A673 (cell line): ENCODE results near the gene PCP4. TPM values are rescaled to one million over a fixed set of nuclear protein-coding genes. Genes with fewer than 3 reads are reported as not detected.

Source experiments
- BruUV-seq: library from RNA; stranded (reverse); fragments of 400-500 nt; replicated peaks from 2 replicates; lab custom pipeline; 2021; lab: Mats Ljungman, UMichigan
- CTCF ChIA-PET: fragments of 300-600 bp; sonication (Branson Sonifier 250); formaldehyde crosslinking; loops from one replicate; lab custom pipeline; 2022; ENCODE audit warnings: antibody characterized with exemption; lab: Charles Lee
- POLR2A ChIA-PET: fragments of 300-600 bp; sonication (Branson Sonifier 250); formaldehyde crosslinking; loops from one replicate; lab custom pipeline; 2022; ENCODE audit warnings: antibody characterized with exemption; ENCODE audit not compliant: low non-redundant PET; lab: Charles Lee
- DNase-seq: peaks from one replicate; pipeline ENCODE4 v3.0.0-alpha.2; 2015; ENCODE audit warnings: low spot score
- H3K27ac ChIP-seq: fragments of 200-600 bp; sonication (generic); 2 replicates; pipeline ENCODE4 v1.5.1; 2016; ENCODE audit warnings: mixed run types, low read depth, mild to moderate bottlenecking, mixed read lengths, antibody characterized with exemption, low read length; ENCODE audit not compliant: poor library complexity, severe bottlenecking
- H3K27me3 ChIP-seq: fragments of 200-600 bp; sonication (generic); replicated peaks from 2 replicates; pipeline ENCODE4 v1.6.1; 2017; ENCODE audit warnings: mixed run types, low read depth, mild to moderate bottlenecking, mixed read lengths, antibody characterized with exemption, low read length; ENCODE audit not compliant: insufficient read depth, poor library complexity
- H3K36me3 ChIP-seq: fragments of 200-600 bp; sonication (generic); 2 replicates; pipeline ENCODE4 v1.6.1; 2016; ENCODE audit warnings: mixed run types, mild to moderate bottlenecking, mixed read lengths, antibody characterized with exemption, low read length; ENCODE audit not compliant: insufficient read depth, poor library complexity, severe bottlenecking
- H3K4me1 ChIP-seq: fragments of 200-600 bp; sonication (generic); 2 replicates; pipeline ENCODE4 v1.6.1; 2017; ENCODE audit warnings: mixed run types, mild to moderate bottlenecking, mixed read lengths, antibody characterized with exemption, low read length; ENCODE audit not compliant: insufficient read depth, poor library complexity, severe bottlenecking
- H3K4me3 ChIP-seq: fragments of 200-600 bp; sonication (generic); 2 replicates; pipeline ENCODE4 v1.5.1; 2016; ENCODE audit warnings: low read depth, mixed run types, mild to moderate bottlenecking, mixed read lengths, low read length; ENCODE audit not compliant: poor library complexity, severe bottlenecking
- H3K9me3 ChIP-seq: fragments of 200-600 bp; sonication (generic); 2 replicates; pipeline ENCODE4 v1.6.1; 2016; ENCODE audit warnings: mixed run types, low read depth, mild to moderate bottlenecking, mixed read lengths, antibody characterized with exemption, low read length; ENCODE audit not compliant: poor library complexity, severe bottlenecking
- EZH2 ChIP-seq: fragments of 200-600 bp; sonication (generic); IDR thresholded peaks from 2 replicates; pipeline ENCODE4 v1.6.1; 2017; ENCODE audit warnings: borderline replicate concordance, low read depth, mild to moderate bottlenecking, mixed read lengths, antibody characterized with exemption, low read length; ENCODE audit not compliant: poor library complexity, severe bottlenecking
- intact Hi-C: fragments of 100-400 bp; cut with micrococcal nuclease; formaldehyde crosslinking; loops from one replicate; pipeline ENCODE4 v1.10.0; 2022; ENCODE audit not compliant: unreplicated experiment
- total RNA-seq: library from RNA; stranded (reverse); gene quantifications from 2 replicates; pipeline ENCODE4 v1.2.3, GENCODE V29; 2021
- TF ChIP-seq, protein P1 (sequence below): fragments of 300-800, 200-600 bp; sonication (generic); conservative IDR thresholded peaks from 2 replicates; pipeline ENCODE4 v1.5.1; 2017; ENCODE audit warnings: low read depth, mild to moderate bottlenecking, antibody characterized with exemption, low read length, moderate library complexity, mixed read lengths

Gene PCP4
- total RNA-seq, 1 experiment from 2014 or later, result not detected

DNA sequence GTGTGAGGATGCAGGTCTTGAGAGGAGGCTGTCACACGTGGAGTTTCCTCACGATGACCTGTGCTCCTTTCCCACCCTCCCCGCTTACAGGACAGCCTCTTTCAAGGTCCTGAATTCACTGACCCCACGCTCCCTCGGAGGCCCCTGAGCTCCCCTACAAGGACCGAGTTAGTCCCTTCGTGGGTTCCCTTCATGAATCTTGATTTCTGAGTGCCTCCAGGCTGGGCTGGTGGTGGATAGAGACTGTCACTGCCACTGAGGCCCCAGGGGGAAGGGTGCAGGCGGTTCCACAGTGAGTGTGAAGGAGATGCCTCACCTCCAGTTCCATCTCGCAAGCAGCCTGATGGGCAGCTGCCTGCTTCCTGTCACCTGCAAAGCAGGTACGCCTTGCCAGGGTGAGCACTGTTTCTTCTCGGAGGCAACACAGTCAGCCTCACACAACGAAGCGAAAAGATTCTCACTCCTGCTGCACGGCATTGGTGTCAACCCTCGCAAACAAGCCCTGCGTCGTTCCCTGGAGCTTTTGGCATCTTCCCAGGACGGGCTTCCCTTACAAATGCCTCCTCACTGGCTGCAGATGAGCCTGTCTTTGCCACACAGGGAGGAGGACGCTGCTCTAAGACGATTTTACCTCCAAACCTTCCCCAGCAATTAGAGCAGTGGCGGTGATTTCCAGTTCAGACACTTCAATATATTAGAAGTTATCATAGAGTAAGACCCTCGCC lies 26.7 kb upstream of the PCP4 start:
- Histone ChIP-seq H3K4me1 (no peaks in the 10 kb centered on the region), H3K36me3 (no peaks in the 10 kb centered on the region), H3K27ac (no peak overlapping the region), H3K4me3 (no peak overlapping the region), H3K9me3 (no peaks in the 10 kb centered on the region), H3K27me3 (peaks cover 3% of the 10 kb centered on the region)
- no peak for TF ChIP-seq EZH2
- TF ChIP-seq, protein P1, sequence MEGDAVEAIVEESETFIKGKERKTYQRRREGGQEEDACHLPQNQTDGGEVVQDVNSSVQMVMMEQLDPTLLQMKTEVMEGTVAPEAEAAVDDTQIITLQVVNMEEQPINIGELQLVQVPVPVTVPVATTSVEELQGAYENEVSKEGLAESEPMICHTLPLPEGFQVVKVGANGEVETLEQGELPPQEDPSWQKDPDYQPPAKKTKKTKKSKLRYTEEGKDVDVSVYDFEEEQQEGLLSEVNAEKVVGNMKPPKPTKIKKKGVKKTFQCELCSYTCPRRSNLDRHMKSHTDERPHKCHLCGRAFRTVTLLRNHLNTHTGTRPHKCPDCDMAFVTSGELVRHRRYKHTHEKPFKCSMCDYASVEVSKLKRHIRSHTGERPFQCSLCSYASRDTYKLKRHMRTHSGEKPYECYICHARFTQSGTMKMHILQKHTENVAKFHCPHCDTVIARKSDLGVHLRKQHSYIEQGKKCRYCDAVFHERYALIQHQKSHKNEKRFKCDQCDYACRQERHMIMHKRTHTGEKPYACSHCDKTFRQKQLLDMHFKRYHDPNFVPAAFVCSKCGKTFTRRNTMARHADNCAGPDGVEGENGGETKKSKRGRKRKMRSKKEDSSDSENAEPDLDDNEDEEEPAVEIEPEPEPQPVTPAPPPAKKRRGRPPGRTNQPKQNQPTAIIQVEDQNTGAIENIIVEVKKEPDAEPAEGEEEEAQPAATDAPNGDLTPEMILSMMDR, result no peak
- CTCF ChIA-PET, result no interaction called here
- no peak for DNase-seq
- intact Hi-C loops, result no loop called here
- BruUV-seq, result no TSS peak
- POLR2A ChIA-PET, result no interaction called here

DNA sequence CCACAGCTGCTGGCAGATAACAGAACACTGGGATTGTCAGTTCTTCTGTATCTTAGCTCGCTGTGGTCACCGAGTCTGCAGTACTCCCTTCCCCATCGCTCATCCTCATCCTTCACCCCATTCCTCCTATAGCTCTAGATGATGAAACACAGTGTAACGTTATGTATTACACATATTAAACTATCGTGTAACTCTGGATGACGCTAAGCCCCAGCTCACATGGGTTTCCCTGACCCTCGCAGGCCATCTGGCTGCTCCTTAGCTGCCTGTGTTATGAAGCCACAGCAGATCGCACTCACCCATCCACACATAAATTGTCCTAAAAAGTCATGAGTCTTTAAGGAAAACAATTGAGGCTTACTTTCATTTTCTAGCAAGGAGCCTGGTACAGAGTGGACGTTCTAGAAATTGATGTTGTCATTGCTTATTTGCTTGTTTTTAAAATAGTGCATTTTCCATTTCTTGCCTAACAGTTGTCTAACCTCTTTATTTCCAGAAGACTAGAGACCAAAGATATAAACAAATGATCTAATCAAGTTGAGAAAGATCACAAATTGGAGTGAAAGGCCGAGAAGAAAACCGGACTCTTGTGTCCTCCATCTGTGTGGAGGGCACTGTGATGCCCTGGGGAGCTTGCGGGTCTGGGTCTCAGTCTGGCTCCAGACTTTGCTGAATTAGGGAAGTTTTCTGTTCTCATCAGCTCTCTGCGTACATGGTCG lies 24.3 kb upstream of the PCP4 start:
- Histone ChIP-seq H3K27me3 (peaks cover 3% of the 10 kb centered on the region), H3K9me3 (no peaks in the 10 kb centered on the region), H3K4me3 (no peak overlapping the region), H3K4me1 (no peaks in the 10 kb centered on the region), H3K36me3 (no peaks in the 10 kb centered on the region), H3K27ac (no peak overlapping the region)
- ChIA-PET POLR2A (no interaction called here), CTCF (no interaction called here)
- intact Hi-C loops, result no loop called here
- DNase-seq, result no peak
- TF ChIP-seq EZH2, result no peak
- TF ChIP-seq, protein P1, result no peak
- BruUV-seq, result no TSS peak

DNA sequence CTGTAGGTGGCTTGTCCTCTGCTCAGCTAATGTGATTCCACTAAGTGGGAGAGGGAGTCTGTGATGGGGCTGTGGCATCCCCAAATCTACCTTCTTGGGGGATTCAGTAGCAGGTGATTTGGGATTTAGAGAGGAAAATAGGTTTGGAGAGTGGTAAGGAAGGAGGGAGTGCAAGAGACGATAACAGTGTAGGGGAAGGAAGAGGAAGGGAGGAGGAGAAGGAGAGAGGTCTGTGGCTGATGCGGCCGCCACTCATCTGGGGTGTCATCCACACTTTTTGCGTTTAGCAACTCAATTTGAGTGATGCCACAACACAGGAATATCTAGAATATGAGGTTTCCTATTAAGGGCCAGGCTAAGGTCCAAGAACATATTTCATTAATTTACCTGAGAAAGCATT lies 23.8 kb upstream of the PCP4 start:
- CTCF ChIA-PET, result interaction anchor here (0.6 kb wide), 1 partner anchor 1710 kb away, joined by 3 read pairs; no protein-coding TSS in a partner anchor

More for the DNA sequence above, 23.8 kb upstream of the PCP4 start:
- Histone ChIP-seq H3K9me3 (no peaks in the 10 kb centered on the region), H3K27me3 (no peaks in the 10 kb centered on the region), H3K36me3 (no peaks in the 10 kb centered on the region), H3K4me1 (no peaks in the 10 kb centered on the region), H3K4me3 (no peak overlapping the region), H3K27ac (no peak overlapping the region)
- TF ChIP-seq, protein P1, result no peak
- TF ChIP-seq EZH2, result no peak
- no peak for DNase-seq
- BruUV-seq, result no TSS peak
- POLR2A ChIA-PET, result no interaction called here
- intact Hi-C loops, result no loop called here
